GM18520 (cell line): Measurements from ENCODE around the gene SCN4A.

Source experiments
- ATAC-seq: cut with Tn5 transposase; IDR thresholded peaks from one replicate; pipeline ENCODE4 v1.9.1; 2021; ENCODE audit not compliant: unreplicated experiment

The SCN4A gene

GRCh38 chr17:64002658-64003525 lies 30.2 kb upstream of the SCN4A start:
- ATAC-seq, result no peak

- ATAC-seq, result no peak
Measured at GRCh38 chr17:64001763-64002529, 29.2 kb upstream of the SCN4A start.

GRCh38 chr17:64001091-64001579 lies 28.4 kb upstream of the SCN4A start:
- no peak for ATAC-seq

GRCh38 chr17:63999680-64000531 lies 27.2 kb upstream of the SCN4A start:
- no peak for ATAC-seq

- no peak for ATAC-seq
Measured at GRCh38 chr17:63998721-63999679, 26.3 kb upstream of the SCN4A start.

GRCh38 chr17:63998050-63998720 lies 25.5 kb upstream of the SCN4A start, which contains the start of gene PRR29:
TSS of gene PRR29 (plus strand) at chr17:63998351. CDS start at chr17:63998365, 14 bp downstream.
- no peak for ATAC-seq

- ATAC-seq, result no peak
Measured at GRCh38 chr17:63997341-63998048, 24.8 kb upstream of the SCN4A start.

- ATAC-seq, result no peak
Measured at GRCh38 chr17:63996430-63997182, 23.9 kb upstream of the SCN4A start.

GRCh38 chr17:63995626-63996025 lies 22.9 kb upstream of the SCN4A start:
- ATAC-seq, result no peak

- no peak for ATAC-seq
Measured at GRCh38 chr17:63993368-63993985, 20.8 kb upstream of the SCN4A start.

GRCh38 chr17:63991611-63992010 lies 18.9 kb upstream of the SCN4A start:
- no peak for ATAC-seq

- ATAC-seq, result no peak
Measured at GRCh38 chr17:63989622-63990345, 17.1 kb upstream of the SCN4A start.

GRCh38 chr17:63988741-63989621 lies 16.3 kb upstream of the SCN4A start:
- ATAC-seq, result no peak

- ATAC-seq, result no peak
Measured at GRCh38 chr17:63988127-63988478, 15.4 kb upstream of the SCN4A start.

GRCh38 chr17:63987221-63988126 lies 14.8 kb upstream of the SCN4A start:
- ATAC-seq, result no peak
